Stimulated activated CD8-positive, alpha-beta memory T cell treated with anti-CD3 and anti-CD28 coated beads, Interleukin-15, amount 100 ng/mL, for 1 hour (primary cell): Measurements from ENCODE around the gene KIF2B.
"Not testable (repeated sequence)": the region's sequence is repeated elsewhere in the genome, so short reads cannot be mapped to it uniquely, and the experiment has no call there.

Experiments
- DNase-seq: peaks from one replicate; pipeline ENCODE4 v3.0.0-alpha.2; 2020; ENCODE audit warnings: low read depth

KIF2B gene

DNA sequence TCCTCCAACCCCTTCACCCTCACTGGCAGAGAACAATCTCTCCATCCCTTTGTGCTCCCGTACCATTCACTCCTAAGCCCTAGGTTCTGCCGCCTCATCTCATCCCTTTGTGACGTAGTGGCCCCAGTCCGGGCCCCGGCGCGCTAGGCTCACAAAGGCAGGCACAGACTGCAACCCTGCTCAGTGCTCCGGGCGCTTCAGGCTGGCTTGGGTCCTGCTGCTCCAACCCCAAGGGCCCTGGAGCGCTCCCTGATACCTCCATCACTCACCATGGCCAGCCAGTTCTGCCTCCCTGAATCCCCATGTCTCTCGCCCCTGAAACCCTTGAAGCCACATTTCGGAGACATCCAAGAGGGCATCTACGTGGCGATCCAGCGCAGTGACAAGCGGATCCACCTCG, at the start of gene KIF2B:
TSS of gene KIF2B (plus strand) at position 164 of the 400 bp plus-strand sequence. CDS start at position 271, 107 bp downstream.
- DNase-seq = no peak

- DNase-seq = no peak
Measured at GRCh38 chr17:53780320-53780719, 42.4 kb upstream of the KIF2B start.

GRCh38 chr17:53791551-53791950, 31.2 kb upstream of the KIF2B start:
- no peak for DNase-seq

GRCh38 chr17:53792451-53792850, 30.3 kb upstream of the KIF2B start:
- no peak for DNase-seq

DNA sequence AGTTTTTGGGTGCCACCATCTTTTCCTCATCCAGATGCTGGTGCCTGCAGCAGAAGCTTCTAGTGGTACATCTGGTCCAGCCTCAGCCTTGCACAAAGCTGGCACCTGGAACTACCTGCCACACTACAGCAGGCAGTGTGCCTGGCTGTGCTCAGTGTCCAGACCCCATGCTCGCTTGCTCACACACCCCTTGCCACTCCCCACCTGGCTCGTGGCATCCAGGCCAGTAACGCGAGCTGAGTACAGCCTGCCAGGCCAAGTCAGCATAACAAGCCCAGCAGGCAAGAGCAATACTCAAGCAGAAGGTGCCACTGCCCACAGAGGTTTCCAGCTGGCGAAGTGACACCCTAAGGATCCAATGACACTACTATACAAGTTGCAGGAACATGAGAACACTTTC, 29.7 kb upstream of the KIF2B start:
- no peak for DNase-seq

DNA sequence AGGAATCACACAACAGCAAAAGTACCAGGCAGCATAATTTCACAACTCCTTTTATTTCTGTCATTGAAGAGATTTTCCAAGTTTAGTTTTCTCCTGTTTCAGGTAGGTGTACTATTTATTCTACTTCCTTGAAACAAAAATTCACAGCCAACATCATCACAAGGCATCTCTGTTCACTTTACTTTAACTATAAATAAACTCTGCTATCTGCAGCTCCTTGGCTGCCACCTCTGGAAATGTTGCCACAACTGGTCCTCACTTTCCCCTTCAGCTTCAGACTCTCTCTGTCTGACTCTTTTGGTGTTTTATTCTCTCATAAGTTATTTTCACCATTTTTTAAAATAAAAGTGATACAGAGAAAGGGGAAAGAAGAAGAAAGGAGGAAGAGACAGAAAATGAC, 27.9 kb upstream of the KIF2B start:
- DNase-seq = no peak

- DNase-seq = no peak
Measured at GRCh38 chr17:53796642-53797041, 26.1 kb upstream of the KIF2B start.

GRCh38 chr17:53797501-53797900, 25.2 kb upstream of the KIF2B start:
- no peak for DNase-seq

- no peak for DNase-seq
Measured at GRCh38 chr17:53804437-53804836, 18.3 kb upstream of the KIF2B start.

GRCh38 chr17:53806473-53806872, 16.3 kb upstream of the KIF2B start:
- no peak for DNase-seq

GRCh38 chr17:53807286-53807685, 15.4 kb upstream of the KIF2B start:
- DNase-seq = no peak

GRCh38 chr17:53818271-53818670, 4.5 kb upstream of the KIF2B start:
- DNase-seq = no peak

DNA sequence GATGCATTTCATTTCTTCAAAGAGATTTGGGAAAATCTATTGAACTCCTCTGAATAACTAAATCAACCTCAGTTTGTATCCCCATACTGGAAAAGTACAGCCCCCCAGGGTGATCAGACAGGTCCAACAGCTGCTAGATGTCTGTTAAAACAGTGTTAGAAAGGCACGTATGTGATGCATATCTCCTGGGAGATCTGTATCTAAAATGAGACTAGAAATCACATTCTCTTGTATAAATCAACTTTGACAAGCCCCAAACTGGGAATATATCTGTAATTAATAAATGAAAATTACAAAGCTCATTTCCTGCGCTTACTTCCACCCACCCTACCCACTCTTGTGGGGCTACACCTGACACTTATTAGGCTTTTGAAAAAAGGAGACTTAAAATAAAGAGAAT, 3.8 kb upstream of the KIF2B start:
- DNase-seq = no peak

DNA sequence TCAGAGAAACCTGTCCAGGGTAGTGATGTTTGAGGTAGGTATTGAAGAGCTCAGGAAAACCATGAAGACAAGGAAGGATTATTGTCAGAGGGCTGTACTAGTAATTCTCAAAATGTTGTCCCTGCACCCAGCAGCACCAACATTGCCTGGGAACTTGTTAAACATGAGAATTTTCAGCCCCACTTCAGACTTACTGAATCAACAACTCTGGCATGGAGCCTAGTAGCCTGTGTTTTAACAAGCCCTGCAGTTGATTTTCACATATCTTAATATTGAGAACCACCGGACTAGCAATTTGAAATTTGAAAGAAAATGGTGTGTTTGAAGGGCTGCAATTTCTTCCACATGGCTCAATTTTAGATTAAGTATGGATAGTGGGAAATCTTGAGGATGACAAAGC, 2.8 kb upstream of the KIF2B start:
- DNase-seq = no peak

DNA sequence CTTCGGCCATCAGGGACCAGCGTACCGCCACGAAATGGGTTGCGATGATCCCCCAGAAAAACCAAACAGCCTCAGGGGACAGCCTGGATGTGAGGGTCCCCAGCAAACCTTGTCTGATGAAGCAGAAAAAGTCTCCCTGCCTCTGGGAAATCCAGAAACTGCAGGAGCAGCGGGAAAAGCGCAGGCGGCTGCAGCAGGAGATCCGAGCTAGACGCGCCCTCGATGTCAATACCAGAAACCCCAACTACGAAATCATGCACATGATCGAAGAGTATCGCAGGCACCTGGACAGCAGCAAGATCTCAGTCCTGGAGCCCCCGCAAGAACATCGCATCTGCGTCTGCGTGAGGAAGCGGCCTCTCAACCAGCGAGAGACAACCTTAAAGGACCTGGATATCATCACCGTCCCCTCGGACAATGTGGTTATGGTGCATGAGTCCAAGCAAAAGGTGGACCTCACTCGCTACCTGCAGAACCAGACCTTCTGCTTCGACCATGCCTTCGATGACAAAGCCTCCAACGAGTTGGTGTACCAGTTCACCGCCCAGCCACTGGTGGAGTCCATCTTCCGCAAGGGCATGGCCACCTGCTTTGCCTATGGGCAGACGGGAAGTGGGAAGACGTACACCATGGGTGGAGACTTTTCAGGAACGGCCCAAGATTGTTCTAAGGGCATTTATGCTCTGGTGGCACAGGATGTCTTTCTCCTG, 769 bp downstream of the KIF2B start:
- DNase-seq = no peak

DNA sequence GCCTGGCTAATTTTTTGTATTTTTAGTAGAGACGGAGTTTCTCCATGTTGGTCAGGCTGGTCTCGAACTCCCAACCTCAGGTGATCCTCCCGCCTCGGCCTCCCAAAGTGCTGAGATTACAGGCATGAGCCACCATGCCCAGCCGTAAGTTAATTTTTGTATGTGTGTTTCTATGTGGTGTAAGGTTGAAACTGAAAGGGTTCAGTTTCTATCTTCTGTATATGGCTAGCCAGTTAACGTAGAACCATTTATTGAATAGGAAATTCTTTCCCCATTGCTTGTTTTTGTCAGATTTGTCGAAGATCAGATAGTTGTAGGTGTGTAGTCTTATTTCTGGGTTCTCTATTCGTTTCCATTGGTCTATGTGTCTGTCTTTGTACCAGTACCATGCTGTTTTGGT, 12.0 kb downstream of the KIF2B start:
- DNase-seq = not testable (repeated sequence)

GRCh38 chr17:53837131-53837530, 14.4 kb downstream of the KIF2B start:
- DNase-seq = no peak

DNA sequence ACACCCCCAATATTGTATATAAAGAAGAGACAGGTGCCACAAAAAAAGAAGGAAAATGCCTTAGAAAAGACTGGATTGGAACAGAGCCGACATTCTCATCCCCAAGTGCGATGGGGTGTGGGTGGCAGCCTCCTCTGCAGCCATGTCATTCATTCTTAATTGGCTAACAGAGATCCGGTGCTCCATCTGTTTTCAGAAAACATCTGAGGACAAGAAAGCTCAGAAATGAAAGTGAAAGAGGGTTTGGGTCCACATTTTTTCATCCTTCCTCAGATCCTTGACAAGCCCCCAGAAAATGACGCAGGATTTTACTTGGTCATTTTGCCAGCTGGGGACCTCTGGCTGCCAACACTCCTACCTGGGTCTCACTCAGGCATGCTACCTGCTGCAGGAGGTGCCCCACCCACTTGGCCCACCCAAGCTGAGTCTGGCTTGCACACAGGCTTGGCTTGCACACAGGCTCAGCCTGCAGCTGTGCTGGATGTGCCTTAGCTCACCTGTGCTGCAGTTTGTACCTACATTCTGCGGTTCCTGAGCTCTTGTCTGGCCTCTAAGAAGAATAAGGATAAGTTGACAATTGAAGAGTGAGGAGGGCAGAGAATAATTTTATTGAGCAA, 21.9 kb downstream of the KIF2B start:
- DNase-seq = no peak

DNA sequence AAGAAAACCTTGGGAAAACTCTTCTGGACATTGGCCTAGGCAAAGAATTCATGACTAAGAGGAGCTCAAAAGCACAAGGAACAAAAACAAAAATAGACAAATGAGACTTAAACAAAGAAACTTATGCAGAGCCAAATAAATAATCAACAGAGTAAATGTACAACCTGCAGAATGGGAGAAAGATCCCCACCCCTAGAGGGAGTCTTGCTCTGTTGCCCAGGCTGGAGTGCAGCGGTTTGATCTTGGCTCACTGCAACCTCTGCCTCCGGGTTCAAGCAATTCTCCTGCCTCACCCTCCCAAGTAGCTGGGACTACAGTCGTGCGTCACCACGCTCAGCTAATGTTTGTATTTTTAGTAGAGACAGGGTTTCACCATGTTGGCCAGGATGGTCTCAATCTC, 48.4 kb downstream of the KIF2B start:
- DNase-seq = not testable (repeated sequence)
